Mucosa of rectum (tissue), 2 donors: ENCODE results near the gene SRPRB.

Experiments
- H3K27ac ChIP-seq, 2 donors: one replicate each; pipeline ENCODE4 v1.7.0; 2013; ENCODE audit warnings: inconsistent platforms in 2 of 2, low read depth in 2 of 2, low read length in 2 of 2
- H3K27me3 ChIP-seq, 2 donors: one replicate each; pipeline ENCODE4 v1.7.0; 2013; ENCODE audit warnings: low read length in 2 of 2; ENCODE audit not compliant: control insufficient read depth in 2 of 2, insufficient read depth in 2 of 2
- H3K36me3 ChIP-seq, 2 donors: one replicate each; pipeline ENCODE4 v1.7.0; 2013; ENCODE audit warnings: low read length in 2 of 2; ENCODE audit not compliant: control insufficient read depth in 2 of 2, insufficient read depth in 2 of 2
- H3K4me1 ChIP-seq, 2 donors: one replicate each; pipeline ENCODE4 v1.7.0; 2013; ENCODE audit warnings: low read length in 2 of 2, mild to moderate bottlenecking in 1 of 2; ENCODE audit not compliant: control insufficient read depth in 2 of 2, insufficient read depth in 2 of 2
- H3K4me3 ChIP-seq, 2 donors: one replicate each; pipeline ENCODE4 v1.7.0; 2013; ENCODE audit warnings: low read length in 2 of 2
- H3K9ac ChIP-seq, 2 donors: one replicate each; pipeline ENCODE4 v1.7.0; 2013; ENCODE audit warnings: low read length in 2 of 2, low read depth in 1 of 2, mild to moderate bottlenecking in 1 of 2
- H3K9me3 ChIP-seq, 2 donors: one replicate each; pipeline ENCODE4 v1.7.0; 2013; ENCODE audit warnings: low read length in 2 of 2; ENCODE audit not compliant: control insufficient read depth in 2 of 2
- donor health status: healthy.
- donor health status: Normal muscosa, but diverticular disease.

The SRPRB gene

DNA sequence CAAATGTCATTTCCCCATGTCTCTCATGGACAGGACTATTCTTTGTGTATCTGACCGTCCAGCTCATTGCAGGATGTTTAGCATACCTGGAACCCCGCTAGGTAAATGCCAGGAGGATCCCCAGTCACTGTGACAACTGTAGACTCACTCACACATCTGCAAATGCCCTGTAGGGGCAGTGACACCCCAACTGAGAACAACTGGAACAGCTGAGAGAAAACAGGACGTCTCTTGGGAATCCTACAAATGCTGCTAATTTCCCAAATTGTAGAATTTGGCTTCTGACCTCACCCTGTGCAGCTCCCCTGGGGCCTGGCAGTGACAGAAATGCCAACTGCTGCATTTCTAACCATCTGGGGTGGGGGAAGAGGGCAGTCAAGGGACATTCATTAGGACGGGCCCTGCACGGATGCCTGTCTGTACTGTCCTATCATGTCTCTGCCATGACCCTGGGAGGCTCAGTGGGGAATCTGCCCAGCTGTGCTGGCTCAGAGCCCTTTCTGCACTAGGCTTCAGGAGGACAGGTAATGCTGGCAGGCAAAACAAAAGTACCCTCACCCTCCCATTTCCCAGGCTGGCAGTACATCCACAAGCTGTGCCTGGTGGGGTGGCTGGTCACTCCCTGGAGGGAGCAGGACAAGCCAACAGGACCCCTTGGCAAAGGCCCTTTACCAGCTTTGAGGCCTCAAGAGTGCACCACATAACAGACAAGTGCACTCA lies 59.7 kb downstream of the SRPRB start:
- Histone ChIP-seq H3K4me1 (no peaks in the 10 kb centered on the region), H3K4me3 (no peak overlapping the region), H3K9ac (no peak overlapping the region), H3K36me3 (no peaks in the 10 kb centered on the region), H3K27ac (no peak overlapping the region), H3K9me3 (no peaks in the 10 kb centered on the region), H3K27me3 (no peaks in the 10 kb centered on the region)

DNA sequence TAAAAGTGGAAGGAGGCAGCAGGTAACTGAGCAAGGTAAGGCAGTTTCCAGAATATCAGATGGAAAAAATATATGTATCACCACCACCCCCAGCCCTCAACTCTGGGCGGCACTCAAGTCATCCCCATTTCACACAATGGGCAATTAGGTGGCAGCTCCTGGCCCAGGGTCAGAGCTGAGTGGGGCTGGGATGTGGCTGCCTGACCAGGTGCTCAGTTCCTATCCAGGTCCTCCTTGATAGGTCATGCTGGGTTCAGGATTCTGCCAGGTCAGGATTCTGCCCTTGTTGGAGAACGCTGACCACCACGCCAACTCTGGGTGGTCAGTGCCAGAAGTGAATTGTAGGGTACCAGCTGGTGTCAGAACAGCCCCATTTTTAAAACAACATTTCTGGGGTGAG lies 60.5 kb downstream of the SRPRB start:
- no peaks in the 10 kb centered on the region for H3K36me3 ChIP-seq
- no peak overlapping the region for H3K27ac ChIP-seq
- no peaks in the 10 kb centered on the region for H3K4me1 ChIP-seq
- no peak overlapping the region for H3K9ac ChIP-seq
- H3K9me3 ChIP-seq: no peaks in the 10 kb centered on the region
- H3K27me3 ChIP-seq: no peaks in the 10 kb centered on the region
- H3K4me3 ChIP-seq: no peak overlapping the region

DNA sequence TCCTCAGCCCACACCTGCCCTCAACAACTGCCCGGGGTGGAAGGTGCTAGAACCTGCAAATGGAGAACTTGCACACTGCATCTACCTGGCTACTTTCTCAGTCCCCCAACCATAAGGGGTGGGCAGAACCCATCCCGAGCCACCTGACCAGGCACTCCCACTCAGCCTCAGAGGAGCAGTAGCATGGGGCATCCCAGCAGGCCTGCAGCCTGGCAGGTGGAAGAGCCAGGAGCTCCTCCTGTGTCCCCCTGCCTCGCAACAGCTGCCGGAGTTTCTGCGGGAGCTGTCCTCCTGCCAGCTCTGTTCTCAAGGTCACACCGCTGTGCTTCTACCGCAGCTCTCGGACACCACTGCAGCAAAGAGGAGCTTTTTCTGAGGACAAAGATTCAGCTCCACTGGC lies 62.6 kb downstream of the SRPRB start:
- no peak overlapping the region for H3K4me3 ChIP-seq
- no peak overlapping the region for H3K9ac ChIP-seq
- no peaks in the 10 kb centered on the region for H3K36me3 ChIP-seq
- H3K4me1 ChIP-seq: no peaks in the 10 kb centered on the region
- no peak overlapping the region for H3K27ac ChIP-seq
- no peaks in the 10 kb centered on the region for H3K27me3 ChIP-seq
- H3K9me3 ChIP-seq: no peaks in the 10 kb centered on the region

DNA sequence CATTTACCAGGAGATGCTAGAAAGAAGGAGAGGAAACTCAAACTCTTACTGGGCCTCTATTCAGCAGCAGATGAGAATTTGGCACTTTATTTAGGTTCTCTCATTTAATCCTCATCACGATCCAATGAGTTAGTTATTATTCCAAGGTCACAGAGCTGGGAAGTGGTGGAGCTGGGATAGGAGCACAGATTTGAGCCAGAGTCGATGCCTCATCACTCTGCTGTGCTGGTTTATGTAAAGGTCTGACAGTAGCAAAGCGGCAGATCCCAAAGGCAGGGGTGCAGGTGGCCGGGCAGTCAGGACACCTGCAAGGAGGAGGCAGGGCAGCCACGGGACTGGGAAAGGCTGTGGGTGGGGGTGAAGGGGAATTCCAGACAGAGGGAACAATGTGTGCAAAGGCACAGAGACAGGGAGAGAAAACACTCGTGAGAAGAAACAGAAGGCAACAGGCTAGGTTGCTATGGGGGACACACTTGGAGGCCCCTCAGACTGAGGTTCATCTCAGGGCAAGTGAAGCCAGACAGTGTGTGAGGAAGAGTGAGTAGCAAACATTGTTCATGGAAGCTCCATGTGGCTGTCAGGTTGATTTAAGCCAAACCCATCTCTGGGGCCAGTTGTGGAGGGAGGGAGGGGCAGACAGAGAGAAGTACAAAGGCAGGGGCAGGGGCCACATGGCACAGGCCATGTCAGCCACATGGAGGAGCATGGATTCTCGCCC lies 63.3 kb downstream of the SRPRB start:
- Histone ChIP-seq H3K36me3 (no peaks in the 10 kb centered on the region), H3K4me1 (no peaks in the 10 kb centered on the region), H3K9me3 (no peaks in the 10 kb centered on the region), H3K27me3 (no peaks in the 10 kb centered on the region), H3K4me3 (no peak overlapping the region), H3K27ac (no peak overlapping the region), H3K9ac (no peak overlapping the region)

DNA sequence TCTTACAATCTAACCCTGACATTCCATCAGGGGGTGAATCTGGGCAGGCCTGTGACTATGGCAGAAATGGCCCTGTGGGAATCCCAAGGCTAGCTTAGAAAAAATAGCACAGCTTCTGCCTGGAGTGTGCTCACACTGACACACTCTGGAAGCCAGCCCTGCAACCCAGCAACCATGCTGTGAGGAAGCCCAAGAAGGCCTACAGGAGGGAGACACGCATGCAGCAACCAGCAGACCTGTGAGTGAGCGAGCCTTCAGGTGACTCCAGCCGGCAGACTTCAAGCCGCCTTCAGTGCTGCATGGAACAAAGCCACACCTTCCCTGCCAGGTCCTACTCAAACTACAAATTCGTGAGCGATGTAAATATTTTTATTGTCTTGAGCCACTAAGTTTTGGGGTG lies 64.0 kb downstream of the SRPRB start:
- no peaks in the 10 kb centered on the region for H3K36me3 ChIP-seq
- H3K9ac ChIP-seq: no peak overlapping the region
- H3K4me1 ChIP-seq: no peaks in the 10 kb centered on the region
- no peaks in the 10 kb centered on the region for H3K27me3 ChIP-seq
- no peaks in the 10 kb centered on the region for H3K9me3 ChIP-seq
- H3K4me3 ChIP-seq: no peak overlapping the region
- no peak overlapping the region for H3K27ac ChIP-seq

DNA sequence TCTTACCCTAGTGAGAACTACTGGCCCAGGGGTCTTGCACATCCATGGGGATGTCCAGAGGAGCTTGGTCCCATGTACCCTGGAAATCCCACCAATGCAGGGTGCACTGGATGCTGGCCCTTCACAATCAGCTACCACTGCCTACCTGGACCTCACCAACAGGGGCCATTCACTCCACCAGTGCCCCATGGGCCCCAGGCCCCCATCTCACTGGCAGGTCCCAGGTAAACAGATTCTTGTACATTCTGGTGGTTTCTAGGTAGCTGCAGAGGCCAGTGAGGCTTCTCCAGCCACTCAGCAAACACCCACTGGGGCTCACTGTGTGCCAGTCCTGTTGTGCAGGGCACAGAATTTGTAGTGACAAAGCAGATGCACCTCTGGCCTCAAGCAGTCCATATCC lies 65.2 kb downstream of the SRPRB start:
- no peaks in the 10 kb centered on the region for H3K27me3 ChIP-seq
- no peak overlapping the region for H3K4me3 ChIP-seq
- H3K4me1 ChIP-seq: no peaks in the 10 kb centered on the region
- no peak overlapping the region for H3K9ac ChIP-seq
- no peaks in the 10 kb centered on the region for H3K9me3 ChIP-seq
- no peaks in the 10 kb centered on the region for H3K36me3 ChIP-seq
- H3K27ac ChIP-seq: no peak overlapping the region
